ENCODE measurements around the gene OCA2.

GRCh38 chr15:27784107-27784506, 315.0 kb downstream of the OCA2 start:
- TF ChIP-seq SUZ12 (IDR thresholded peaks at IDR 0.05; ENCODE audit: extremely low read depth, insufficient read depth, insufficient read length) (no peak), ZNF274 (IDR thresholded peaks at IDR 0.05; ENCODE audit: low read depth, low read length) (no peak)

Measured in NT2/D1 (cell line).